H1 (cell line): ENCODE results near the gene SLC51B. TPM values are rescaled to one million over a fixed set of nuclear protein-coding genes. Genes with fewer than 3 reads are reported as not detected.

ENCODE experiments used
- EGR1 ChIP-seq: IDR thresholded peaks from 2 replicates; pipeline ENCODE4 v1.6.1; 2011; ENCODE audit warnings: low read depth, low read length, borderline replicate concordance
- HDAC2 ChIP-seq, 2 experiments: fragments of 300-600 bp in 1 of 2; sonication (generic) in 1 of 2; IDR thresholded peaks; 2 replicates each; pipeline ENCODE4 v1.6.1; 2011 to 2012; ENCODE audit warnings: low read depth in 2 of 2, low read length in 2 of 2, mild to moderate bottlenecking in 2 of 2, moderate library complexity in 2 of 2, borderline replicate concordance in 1 of 2, inconsistent platforms in 1 of 2
- JUND ChIP-seq: IDR thresholded peaks from 2 replicates; pipeline ENCODE4 v1.6.1; 2011; ENCODE audit warnings: mild to moderate bottlenecking, improper control_type of control experiment, low read length
- KDM4A ChIP-seq: IDR thresholded peaks from one replicate; pipeline ENCODE4 v1.7.1; 2012; ENCODE audit warnings: low read depth, mild to moderate bottlenecking, moderate library complexity, low read length, inconsistent platforms; ENCODE audit not compliant: severe bottlenecking
- NRF1 ChIP-seq: IDR thresholded peaks from 2 replicates; pipeline ENCODE4 v1.6.1; 2011; ENCODE audit warnings: mild to moderate bottlenecking, low read depth, low read length, improper control_type of control experiment
- RNF2 ChIP-seq: fragments of 200-900, 300-1000 bp; sonication (generic); IDR thresholded peaks from 2 replicates; pipeline ENCODE4 v1.7.1; 2016; ENCODE audit warnings: borderline replicate concordance, low read depth, mild to moderate bottlenecking, antibody characterized with exemption, low read length; ENCODE audit not compliant: poor library complexity, severe bottlenecking; ENCODE audit errors: missing control alignments
- SAP30 ChIP-seq: fragments of 300-600 bp; sonication (generic); IDR thresholded peaks from 2 replicates; pipeline ENCODE4 v1.7.1; 2012; ENCODE audit warnings: low read length, moderate library complexity, mild to moderate bottlenecking, inconsistent platforms; ENCODE audit not compliant: insufficient read depth, insufficient replicate concordance
- polyA plus RNA-seq, 7 experiments: library from polyadenylated mRNA; depleted of rRNA in 3 of 7; stranded (reverse) in 5 of 7; unstranded in 2 of 7; fragments of >200 nt in 5 of 7; fragments of 200-250 nt in 2 of 7; gene quantifications; 1 replicate in 5 of 7; 2 replicates in 1 of 7; 4 replicates in 1 of 7; pipeline versions ENCODE4 v1.2.1 to v1.2.3, GENCODE V29; 2011 to 2013; ENCODE audit warnings: missing spikeins in 2 of 7, mixed read lengths in 2 of 7
- total RNA-seq: library from RNA; stranded (reverse); fragmentation: NEBNext Ultra II Directional; extraction: Animal tissue kit (Norgen Biotek cat#: 25700); gene quantifications from 2 replicates; pipeline ENCODE4 v1.2.1, GENCODE V29; 2021

Gene SLC51B
- total and polyA plus RNA-seq, 2 of the 8 experiments (the other 6 are each of a cell fraction or from before 2014, with no cell fraction given), result not detected

- no peak for TF ChIP-seq SAP30
- no peak for TF ChIP-seq EGR1
- no peak for TF ChIP-seq HDAC2 (IDR thresholded peaks at IDR 0.05; ENCODE audit: borderline replicate concordance in 1 of 2, low read depth in 2 of 2, low read length in 2 of 2)
- no peak for TF ChIP-seq JUND
- TF ChIP-seq NRF1, result no peak
- TF ChIP-seq RNF2, result no peak
- TF ChIP-seq KDM4A, result no peak
These were observed 55.3 kb downstream of the SLC51B start (continued) for GRCh38 chr15:65100442-65100841.
